NCI-H187 (cell line): Measurements from ENCODE around the gene MYRF.

ENCODE experiments used
- DNase-seq, 2 experiments: peaks; one replicate each; lab custom pipeline; 2025; lab: John Stamatoyannopoulos, UW

The MYRF gene

DNA sequence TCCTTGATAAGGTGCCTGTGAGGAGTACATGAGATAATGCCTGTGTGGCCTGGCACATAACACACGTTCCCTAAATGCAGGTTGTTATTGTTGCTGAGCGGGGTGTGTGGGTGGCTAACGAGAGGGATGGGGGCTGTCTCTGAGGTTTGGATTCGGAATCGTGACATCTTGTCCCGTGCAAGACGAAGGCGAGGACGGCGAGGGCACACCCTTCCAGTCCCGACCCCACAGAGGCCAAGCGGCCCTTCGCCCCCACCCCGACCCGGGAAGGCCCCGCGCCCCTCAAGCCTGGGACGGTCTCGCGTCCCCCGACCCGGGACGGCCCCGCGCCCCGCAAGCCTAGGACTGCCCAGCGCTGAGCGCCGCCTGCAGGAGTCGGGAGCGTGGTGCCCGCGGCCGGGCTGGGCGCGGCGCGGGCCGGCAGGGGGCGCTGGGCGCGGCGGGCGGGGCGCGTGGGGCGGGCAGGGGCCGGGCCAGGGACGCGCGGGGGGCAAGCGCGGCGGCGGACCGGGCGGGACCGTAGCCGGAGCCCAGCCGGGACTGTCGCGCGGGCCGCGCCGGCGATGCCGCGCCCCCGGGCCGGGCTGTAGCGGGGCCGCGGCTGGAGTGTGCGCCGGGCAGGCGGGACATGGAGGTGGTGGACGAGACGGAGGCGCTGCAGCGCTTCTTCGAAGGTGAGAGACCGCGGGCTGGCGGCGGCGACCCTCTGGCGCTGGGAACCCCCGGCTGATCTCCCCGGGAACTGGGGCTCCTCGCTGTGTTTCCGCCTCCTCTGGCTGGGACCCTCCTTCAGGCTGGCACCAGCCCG is at the start of gene MYRF:
MYRF (plus strand) TSS at position 520 of the 808 bp plus-strand sequence; CDS start at position 629, 109 bp downstream.
- no peak for DNase-seq

DNA sequence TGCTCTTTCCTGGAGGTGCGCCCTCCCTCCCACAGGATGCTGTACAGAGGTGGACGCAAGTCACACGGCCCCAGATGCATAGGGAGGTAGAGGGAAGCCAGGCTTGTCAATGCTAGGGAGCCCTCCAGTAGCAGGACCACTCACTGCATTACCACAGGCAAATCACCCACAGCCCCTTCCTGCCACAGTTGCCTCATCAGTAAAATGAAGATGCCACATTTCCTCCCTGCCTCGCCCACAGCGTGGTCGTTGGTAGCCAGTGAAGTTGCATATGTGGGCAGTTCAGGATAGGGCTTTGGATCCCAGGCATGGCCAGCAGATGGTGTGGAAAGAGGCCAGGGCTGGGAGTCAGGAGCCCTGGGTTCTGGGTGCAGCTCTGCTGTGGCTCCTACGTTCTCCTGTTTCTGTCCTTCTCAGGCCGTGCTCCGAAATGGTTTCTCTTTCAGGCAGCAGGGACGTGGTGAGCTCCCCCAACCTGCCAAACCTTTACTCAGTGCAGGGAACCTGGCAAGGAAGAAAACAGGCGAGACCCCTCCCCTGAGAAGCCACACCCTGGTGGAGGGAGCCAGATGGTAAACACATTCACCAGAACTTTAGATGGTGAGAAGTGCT is 49.6 kb upstream of the MYRF start:
- no peak for DNase-seq

DNA sequence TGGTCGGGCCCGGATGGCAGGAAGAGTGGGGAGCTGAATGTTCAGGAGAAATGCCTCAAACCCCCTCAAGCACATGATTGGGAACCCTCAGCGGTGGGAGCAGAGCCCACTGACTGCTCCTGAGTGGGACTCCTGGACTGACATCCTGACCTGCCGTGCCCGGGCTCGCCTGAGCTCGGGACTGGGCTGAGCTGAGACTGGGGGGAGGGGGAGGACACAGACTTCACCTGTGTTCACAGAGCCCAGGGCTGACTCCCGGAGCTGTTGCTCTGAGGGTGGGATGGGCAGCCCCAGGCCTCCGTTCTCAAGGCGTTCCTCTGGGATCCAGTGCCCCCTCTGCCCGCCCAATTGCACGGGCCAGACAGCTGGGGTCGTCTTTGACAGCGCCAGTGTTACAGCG is 47.6 kb upstream of the MYRF start:
- DNase-seq = no peak

DNA sequence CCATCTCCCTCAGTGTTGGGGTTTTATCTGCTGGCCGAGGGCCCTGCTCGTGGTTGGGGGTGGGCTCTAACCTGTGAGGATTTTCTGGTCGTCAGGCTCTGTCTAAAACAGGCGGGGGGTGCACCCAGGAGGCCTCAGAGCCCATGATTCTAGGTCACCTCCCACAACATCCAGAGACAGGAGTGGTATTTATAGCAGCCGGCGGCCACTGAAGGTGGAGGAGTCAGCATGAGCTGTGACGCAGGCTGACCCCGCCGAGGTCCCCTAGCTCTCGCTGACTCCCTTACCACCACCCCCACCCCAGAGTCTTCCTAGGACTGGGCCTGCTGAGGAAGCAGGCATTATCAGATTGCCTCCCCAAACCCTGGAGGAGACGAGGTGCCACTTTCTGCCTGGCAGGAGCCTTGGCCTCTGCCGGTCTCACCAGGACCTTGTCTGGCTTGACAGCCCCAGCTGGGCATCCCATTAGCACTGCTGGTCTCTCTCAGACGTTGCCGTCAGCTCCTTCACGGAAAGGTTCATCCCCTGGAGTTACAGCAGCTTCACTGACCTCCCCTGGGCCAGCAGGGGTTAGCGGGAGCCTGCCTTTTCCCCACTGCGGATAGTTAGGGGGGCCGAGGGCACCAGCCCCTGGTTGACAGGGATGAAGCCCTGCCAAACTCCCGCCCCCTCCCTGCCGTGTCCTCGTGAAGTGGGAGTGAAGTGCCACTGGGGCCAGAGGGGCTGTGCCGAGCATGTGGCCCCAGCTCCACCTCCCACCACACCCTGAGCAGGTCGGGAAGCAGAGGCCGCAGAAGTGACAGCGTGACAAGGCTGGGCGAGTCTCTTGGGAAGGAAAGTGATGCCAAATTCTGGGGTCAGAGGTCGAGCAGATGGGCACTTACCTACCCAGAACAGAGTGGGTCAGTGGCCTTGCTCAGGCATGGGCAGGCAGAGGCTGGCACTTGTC is 45.7 kb upstream of the MYRF start:
- no peak for DNase-seq

DNA sequence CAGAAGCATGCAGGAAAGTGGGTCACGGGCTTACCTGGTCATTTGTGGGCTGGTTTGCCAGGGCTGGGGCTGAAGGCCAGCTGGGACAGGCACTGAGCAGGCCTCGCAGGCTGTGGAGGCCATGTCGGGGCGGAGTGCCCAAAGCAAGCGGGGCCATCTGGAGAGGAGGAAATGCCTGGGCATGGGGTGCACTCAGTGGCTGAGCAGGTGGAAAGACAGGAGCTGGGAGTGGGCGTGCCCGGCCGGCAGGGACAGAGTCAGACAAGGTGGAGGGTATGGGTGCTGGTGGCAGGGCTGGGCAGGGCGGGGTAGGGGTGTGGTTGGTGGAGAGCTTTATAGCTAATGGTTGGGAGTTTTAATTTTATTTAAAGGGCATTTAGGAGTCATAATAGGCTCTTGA is 44.9 kb upstream of the MYRF start:
- no peak for DNase-seq

DNA sequence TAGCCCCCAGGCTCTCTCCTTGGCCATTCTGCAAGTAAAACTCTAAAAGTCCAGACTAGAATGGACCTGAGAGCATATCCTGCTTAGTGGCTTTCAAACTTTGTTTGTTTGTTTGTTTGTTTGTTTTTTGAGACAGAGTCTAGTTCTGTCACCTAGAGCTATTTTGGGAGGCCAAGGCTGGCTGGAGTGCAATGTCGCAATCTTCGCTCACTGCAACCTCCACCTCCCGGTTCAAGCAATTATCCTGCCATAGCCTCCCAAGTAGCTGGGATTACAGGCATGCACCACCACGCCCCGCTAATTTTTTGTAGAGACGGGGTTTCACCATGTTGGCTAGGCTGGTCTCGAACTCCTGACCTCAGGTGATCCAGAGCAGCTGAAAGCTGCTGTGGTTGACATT is 43.3 kb upstream of the MYRF start:
- no peak for DNase-seq

DNA sequence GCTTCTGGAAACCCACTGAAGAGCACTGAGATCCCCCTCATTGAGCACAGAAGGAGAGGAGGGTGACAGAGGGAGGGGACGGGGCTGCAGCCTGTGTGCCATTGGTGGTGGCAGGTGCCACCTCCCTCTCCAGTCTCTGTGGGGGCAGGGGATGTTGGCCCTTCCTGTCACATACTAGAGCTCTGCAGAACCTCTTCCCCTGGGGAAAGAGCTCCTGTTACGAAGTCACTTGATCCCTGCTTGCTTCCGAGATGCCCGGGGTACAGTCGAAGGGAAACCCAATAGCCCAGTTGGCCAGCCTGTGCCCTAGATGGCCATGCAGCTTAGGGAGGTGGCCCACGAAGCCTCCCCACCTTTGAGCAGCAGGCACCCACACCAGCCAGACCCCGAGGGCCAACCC is 42.9 kb upstream of the MYRF start:
- peak in 1 of 2 experiments; percentile 17 for DNase-seq

DNA sequence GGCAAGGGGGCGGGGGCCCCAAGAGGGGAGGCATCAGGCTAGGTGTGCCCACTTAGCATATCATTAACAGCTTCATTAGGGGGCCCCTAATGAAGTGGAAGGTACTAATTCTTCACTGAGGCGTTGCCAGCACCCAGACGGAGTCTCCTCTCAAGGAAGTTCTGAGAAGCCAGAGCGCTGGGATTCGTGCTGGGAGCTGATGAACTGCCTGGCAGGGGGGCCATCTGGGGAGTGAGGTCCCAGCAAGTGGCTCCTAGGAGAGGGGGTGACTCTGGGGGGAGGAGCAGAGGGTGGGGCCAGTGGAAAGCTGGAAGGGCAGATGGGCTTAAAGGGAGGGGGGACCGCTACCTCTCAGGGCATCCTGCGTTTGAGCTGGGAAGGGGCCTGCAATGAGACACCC is 42.4 kb upstream of the MYRF start:
- DNase-seq = no peak

DNA sequence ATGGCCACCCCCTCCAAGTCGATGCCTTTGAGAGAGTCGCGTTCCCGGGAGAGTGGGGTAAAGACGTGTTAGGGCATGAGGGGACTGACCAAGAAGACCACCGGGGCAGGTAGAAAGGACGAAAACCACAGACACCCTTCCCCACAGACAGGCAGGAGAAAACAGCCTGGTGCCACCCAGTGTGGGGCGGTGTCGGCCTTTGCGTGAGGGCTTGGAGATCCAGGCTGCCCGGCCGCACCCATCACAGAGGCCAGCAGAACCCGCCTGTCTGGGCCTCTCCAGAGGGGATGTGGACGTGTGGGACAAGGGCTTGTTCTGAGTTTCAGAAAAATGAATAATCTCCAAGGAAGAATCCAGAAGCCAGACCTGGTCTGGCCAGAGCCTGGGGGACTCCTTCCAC is 41.4 kb upstream of the MYRF start:
- DNase-seq = no peak

DNA sequence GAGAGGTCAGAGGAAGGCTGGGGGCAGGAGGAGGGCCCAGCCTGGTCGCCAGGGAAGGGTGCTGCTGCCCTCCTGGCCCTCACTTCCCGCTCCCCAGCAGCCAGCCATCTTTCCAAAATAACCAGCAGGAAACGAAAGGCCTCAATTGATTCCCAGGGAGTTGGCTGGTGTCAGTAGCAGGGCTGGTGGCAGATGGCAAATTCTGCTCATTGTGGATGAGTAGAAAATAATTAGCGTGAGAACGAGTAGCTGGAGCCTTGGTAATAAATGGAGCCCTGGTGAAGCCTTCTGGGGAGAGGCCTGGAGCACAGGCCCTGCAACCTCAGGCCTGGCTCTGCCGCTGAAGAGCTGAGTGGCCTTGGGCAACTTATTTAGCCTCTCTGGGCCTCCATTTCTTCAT is 40.9 kb upstream of the MYRF start:
- DNase-seq = no peak

DNA sequence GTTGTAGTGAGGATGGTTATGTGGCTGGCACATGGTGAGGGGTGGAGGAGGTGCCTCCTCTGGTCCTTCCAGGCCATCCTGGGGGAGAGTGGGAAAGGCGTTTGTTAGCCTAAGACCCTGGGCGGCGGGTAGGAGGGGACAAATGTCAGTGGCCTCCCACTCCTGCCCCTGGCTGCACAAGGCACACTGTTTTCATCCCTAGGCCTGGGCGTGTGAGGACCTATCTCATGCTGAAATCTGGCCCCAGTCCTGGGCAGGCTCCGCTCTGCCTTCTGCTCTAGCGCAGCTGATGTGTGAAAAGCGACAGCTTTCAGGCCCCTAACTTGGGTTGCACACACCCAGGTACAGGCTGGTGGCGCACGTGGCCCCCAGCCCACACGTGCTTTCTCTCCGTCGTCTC is 40.1 kb upstream of the MYRF start:
- no peak for DNase-seq

DNA sequence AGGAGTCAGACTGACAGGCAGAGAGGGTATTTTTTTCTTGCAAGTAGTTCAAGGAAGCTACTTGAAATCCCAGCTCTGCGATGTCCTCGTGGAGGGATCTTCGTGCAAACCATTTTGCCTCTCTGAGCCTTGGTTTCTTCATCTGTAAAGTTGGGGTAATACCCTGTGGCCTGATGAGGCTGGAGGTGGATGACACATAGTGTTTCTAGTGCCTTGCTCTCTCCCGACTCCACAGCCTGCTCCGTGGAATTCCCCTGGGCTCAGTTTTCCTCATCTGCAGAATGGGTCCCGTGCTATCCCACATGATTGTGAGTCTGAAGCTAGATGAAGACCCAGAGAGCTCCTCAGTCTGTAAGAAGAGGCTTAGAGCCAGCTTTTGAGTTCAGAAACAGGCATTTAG is 39.6 kb upstream of the MYRF start:
- no peak for DNase-seq

DNA sequence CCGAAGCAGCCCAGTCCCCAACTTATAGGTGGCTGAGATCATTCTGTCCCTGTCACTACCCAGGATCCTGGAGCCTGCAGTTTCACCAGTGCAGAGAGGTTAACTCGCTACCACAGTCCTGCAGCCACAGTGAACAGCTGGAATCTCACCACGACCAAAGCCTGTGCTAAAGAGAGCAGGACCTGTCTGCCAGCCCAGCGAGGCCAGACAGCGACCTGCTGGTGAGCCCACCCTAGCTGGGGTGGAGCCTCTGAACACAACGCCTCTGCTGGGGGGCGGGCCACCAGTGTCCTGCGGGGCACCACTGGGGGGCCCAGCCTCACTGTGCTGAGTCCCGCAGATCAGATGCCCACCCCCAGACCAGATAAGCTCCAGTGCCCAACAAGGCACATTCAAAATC is 39.0 kb upstream of the MYRF start:
- DNase-seq = no peak

DNA sequence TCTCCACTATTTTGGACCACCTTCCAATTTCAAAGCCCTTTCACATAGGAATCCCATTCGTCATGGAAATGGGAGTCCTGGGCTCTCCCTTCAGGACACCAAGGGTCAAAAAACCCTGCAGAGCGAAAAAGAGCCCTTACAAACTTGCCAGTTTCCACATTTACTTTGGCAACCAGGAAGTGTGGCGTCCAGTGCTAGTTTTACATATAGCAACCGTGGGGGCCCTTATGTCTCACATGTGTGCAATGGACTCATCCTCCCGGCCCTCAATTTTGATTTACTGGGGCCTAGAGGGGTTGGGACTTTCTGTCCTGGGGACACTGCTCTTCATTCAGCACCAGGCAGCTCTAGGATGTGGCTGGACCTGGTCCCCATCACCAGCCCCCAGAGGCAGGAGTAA is 38.5 kb upstream of the MYRF start:
- DNase-seq = no peak

DNA sequence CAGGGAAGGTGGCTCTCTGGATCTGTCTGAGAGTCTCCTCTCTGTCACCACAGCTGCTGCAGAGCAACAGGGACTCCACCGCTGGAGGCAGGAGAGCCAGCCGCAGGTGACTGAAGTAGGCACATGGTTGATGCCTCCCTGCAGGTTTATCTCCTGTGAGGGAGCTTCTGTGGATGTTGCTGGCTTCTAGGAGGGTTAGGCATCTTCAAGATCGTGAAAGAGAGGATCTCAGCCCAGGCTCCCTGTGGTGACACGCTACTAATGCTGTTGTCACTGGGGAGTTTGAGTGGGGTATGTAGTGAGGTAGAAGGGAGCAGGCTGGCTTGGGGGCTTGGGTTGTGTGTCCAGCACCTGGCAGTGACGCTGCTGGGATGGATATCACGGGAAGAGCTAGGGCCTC is 38.1 kb upstream of the MYRF start:
- DNase-seq = no peak

DNA sequence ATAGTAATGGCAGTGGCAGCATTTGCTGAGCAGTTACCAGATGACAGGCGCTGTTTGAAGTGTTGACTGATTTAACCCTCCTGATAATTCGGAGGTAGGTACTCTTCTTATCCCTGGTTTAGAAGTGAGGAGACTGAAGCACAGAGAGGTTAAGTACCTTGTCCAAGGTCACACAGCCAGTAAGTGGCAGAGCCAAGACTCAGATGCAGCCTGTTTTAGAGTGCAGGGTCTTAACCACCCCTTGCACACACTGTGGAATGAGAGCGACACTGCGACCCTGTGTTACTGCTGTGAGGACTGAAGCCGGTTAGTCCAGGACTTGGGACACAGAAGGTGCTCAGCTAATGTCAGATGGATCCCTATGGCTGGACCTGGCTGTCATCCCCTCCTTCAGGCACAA is 37.5 kb upstream of the MYRF start:
- DNase-seq = no peak

DNA sequence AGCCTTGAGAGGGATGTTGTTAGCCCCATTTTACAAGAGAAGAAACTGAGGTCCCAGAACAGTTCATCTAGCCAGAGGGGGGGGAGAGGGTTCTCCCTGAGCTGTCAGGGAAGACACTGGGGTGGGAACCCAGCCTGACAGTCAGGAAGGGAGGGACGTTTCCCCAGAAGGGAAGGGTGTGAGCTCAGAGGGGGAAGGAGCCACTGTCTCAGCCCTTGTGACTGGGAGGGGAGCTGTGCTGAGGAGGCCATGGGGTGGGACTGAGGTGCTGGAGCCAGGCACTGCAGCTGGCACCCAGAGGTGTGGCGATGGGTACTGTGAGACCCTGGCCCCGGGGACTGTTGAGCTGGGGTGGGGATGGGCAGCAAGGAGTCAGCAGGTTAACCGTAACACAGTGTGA is 36.6 kb upstream of the MYRF start:
- DNase-seq = no peak

DNA sequence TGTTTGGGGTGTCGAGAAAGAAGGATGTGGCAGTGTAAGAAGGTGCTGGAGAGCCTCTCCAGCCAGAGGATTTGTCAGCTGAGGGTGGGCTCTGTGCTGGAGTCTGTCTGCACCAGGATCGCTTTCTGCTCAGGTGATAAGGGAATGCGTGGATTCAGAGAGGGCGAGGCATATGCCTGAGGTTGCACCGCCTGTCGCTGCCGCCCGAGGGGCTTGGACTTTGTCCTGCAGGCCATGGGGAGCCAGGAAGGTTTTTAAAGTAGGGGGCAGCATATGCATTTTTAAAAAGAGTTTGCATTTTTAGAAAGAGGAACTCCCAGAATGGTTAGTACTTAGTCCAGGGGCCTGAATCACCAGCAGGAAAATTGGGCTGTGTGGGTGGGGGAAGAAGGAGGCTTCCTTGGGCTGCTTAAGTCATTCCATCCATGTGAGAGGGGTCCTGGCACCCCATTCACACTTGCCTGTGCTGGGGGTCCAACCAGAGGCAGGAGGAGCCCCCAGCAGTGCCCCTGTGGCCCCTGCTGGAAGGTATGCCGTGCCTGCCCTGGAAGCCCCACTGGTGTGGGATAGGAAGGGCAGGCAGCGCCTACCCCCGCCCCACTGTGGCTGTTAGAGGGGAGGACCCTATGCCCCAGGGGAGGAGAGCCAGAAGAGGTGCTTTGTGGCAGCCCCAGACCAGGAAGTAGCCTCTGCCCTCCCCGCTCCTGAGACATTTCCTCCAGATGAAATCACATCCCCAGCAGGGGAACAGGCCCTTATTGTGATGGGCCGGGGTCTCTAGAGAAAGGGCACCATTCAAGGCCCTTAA is 35.8 kb upstream of the MYRF start:
- no peak for DNase-seq

DNA sequence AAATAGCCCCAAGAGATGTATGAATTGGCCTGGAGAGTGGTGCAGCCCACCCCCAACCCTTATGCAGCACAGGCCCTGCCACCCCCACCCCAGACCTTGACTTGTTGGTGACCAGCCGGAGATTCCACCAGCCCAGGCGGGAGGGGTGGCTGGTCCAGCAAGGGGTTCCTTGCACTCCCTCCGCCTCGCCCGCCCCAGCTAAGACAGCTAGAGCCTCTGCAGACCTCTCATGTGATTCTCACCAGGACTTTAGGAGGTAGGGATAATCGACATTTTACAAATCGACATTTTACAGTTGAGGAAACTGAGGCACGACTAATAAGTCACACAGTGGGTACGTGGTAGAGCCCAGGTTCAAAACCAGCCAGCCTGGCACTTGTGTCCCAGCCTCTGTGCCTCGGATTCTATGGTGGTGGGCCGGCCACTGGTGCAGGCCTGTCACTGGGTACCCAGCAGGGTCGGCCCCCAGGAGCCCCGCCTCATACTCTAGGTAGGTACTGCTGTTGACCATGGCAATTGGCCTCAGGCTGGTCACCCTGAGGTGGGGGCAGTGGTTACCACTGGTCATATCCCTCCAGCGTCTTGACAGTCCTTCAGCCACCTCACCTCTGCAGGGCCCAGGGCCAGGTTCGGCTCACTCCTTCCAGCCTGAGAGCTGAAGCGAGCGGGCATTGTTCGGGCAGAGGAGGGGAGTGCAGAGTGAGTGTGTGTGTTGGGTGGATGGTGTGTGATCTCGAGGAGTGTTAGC is 35.0 kb upstream of the MYRF start:
- DNase-seq = no peak

DNA sequence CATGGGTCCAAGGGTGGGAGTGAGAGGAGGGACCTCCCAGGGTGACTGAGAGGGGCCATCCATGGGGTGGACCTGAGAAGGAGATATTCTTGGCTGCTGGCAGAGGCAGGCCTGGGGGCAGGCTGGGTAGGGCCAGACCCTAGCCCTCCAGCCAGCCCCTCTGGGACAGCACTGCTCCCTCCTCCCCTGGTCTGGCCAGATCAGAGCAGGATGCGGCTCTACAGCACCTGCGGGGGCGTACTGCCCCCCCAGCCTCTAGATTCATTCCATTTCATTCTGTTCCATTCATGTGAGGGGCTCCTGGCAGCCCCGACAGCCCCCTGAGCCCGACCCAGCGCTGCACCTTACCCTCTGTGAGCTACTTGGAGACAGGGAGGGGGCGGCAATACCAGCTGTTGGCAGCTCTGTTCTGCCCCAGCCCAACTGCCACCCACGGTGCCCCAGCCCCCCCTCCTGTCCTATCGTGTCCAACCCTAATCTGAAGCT is 34.3 kb upstream of the MYRF start:
- no peak for DNase-seq
